HepG2 (cell line): ENCODE measurements around the gene SPDYE16. TPM values are rescaled to one million over a fixed set of nuclear protein-coding genes. Genes with fewer than 3 reads are reported as not detected.
"Not testable (repeated sequence)": the region's sequence is repeated elsewhere in the genome, so short reads cannot be mapped to it uniquely, and the experiment has no call there.

ENCODE experiments used
- ATAC-seq: fragments of 200-7000 bp; cut with Tn5 transposase; 3 replicates; pipeline ENCODE4 v1.9.1; 2020; ENCODE audit warnings: mild to moderate bottlenecking, moderate library complexity
- BruUV-seq: library from RNA; stranded (reverse); fragments of 400-500 nt; replicated peaks from 2 replicates; lab custom pipeline; 2021; lab: Mats Ljungman, UMichigan
- CTCF ChIA-PET: fragments of 300-600 bp; formaldehyde crosslinking; extraction: SDS; loops from one replicate; lab custom pipeline; 2021; ENCODE audit warnings: low total read pairs, inconsistent platforms, low intra/inter-chr PET ratio; lab: Yijun Ruan, JAX
- POLR2A ChIA-PET: fragments of 350-600 bp; sonication (Branson Sonifier 250); formaldehyde crosslinking; loops from one replicate; lab custom pipeline; 2020; ENCODE audit warnings: antibody characterized with exemption, inconsistent platforms; lab: Yijun Ruan, JAX
- DNase-seq: peaks from one replicate; pipeline ENCODE4 v3.0.0-alpha.2; 2015; ENCODE audit warnings: low spot score
- FAIRE-seq: peaks from 3 replicates; lab custom pipeline; 2011; peaks lifted over from hg19 to GRCh38; lab: Jason Lieb, UNC
- H2AFZ ChIP-seq: one replicate; pipeline ENCODE4 v1.6.1; 2011; ENCODE audit warnings: low read length, inconsistent platforms
- H3K27ac ChIP-seq: fragments of 300-600 bp; 3 replicates; pipeline ENCODE4 v1.8.0; 2011; ENCODE audit warnings: mixed run types, mild to moderate bottlenecking, mixed read lengths, low read length, inconsistent platforms; ENCODE audit not compliant: insufficient read depth; ENCODE audit errors: extremely low read length
- H3K27me3 ChIP-seq, 2 experiments: fragments of 200-600 bp in 1 of 2; 2 replicates in 1 of 2; 3 replicates in 1 of 2; pipeline versions ENCODE4 v1.6.0 to v1.8.0; 2011; ENCODE audit warnings: low read length in 2 of 2, mild to moderate bottlenecking in 2 of 2, moderate library complexity in 2 of 2, inconsistent platforms in 1 of 2; ENCODE audit not compliant: insufficient read depth in 2 of 2, control insufficient read depth in 1 of 2
- H3K36me3 ChIP-seq, 2 experiments: fragments of 200-600 bp in 1 of 2; replicated peaks in 1 of 2; 2 replicates in 1 of 2; 3 replicates in 1 of 2; pipeline versions ENCODE4 v1.5.1 to v1.8.0; 2011; ENCODE audit warnings: low read length in 2 of 2, inconsistent platforms in 1 of 2; ENCODE audit not compliant: insufficient read depth in 2 of 2, control insufficient read depth in 1 of 2
- H3K4me1 ChIP-seq: 2 replicates; pipeline ENCODE4 v1.5.1; 2012; ENCODE audit warnings: low read length, inconsistent platforms; ENCODE audit not compliant: insufficient read depth
- H3K4me2 ChIP-seq: 2 replicates; pipeline ENCODE4 v1.6.0; 2011; ENCODE audit warnings: low read depth, low read length, inconsistent platforms
- H3K4me3 ChIP-seq, 3 experiments: fragments of 200-600 bp in 1 of 3; sonication (generic), shearing (Covaris generic) in 1 of 3; replicated peaks in 1 of 3; 2 replicates each; pipeline ENCODE4 v1.5.1; 2011 to 2016; ENCODE audit warnings: low read length in 3 of 3, inconsistent platforms in 2 of 3, low read depth in 2 of 3, mild to moderate bottlenecking in 2 of 3, control low read depth in 1 of 3, mixed read lengths in 1 of 3; ENCODE audit not compliant: insufficient read depth in 1 of 3
- H3K79me2 ChIP-seq: one replicate; pipeline ENCODE4 v1.6.1; 2011; ENCODE audit warnings: low read length, inconsistent platforms; ENCODE audit not compliant: insufficient read depth
- H3K9ac ChIP-seq: 2 replicates; pipeline ENCODE4 v1.6.0; 2011; ENCODE audit warnings: mild to moderate bottlenecking, low read depth, low read length, inconsistent platforms; ENCODE audit not compliant: insufficient read depth
- H3K9me3 ChIP-seq: 2 replicates; pipeline ENCODE4 v1.5.1; 2012; ENCODE audit warnings: mild to moderate bottlenecking, low read length
- H4K20me1 ChIP-seq: 2 replicates; pipeline ENCODE4 v1.6.0; 2011; ENCODE audit warnings: inconsistent platforms, mild to moderate bottlenecking, low read length, moderate library complexity; ENCODE audit not compliant: insufficient read depth
- CSRNP1 ChIP-seq: sonication (generic); formaldehyde crosslinking; IDR thresholded peaks from 2 replicates; pipeline ENCODE4 v1.8.1; 2023; ENCODE audit warnings: mild to moderate bottlenecking, missing genetic modification reagents
- PPARG ChIP-seq: conservative IDR thresholded peaks from 2 replicates; pipeline ENCODE4 v1.6.1; 2016; ENCODE audit warnings: missing biosample characterization, missing genetic modification reagents
- SMYD3 ChIP-seq: sonication (generic); formaldehyde crosslinking; IDR thresholded peaks from 2 replicates; pipeline ENCODE4 v1.8.1; 2023; ENCODE audit warnings: mild to moderate bottlenecking, missing genetic modification reagents
- ZSCAN31 ChIP-seq: sonication (generic); formaldehyde crosslinking; IDR thresholded peaks from 2 replicates; pipeline ENCODE4 v1.5.0; 2020; ENCODE audit warnings: low read depth, mild to moderate bottlenecking, missing genetic modification reagents
- WGBS: methylation state at CpG from one replicate; pipeline ENCODE4 v1.1.6; 2017; ENCODE audit warnings: low lambda C conversion rate; 5-methylcytosine and 5-hydroxymethylcytosine counted together
- in situ Hi-C: cut with HindIII; loops from 2 replicates; pipeline ENCODE4 v1.10.0; 2017; ENCODE audit warnings: low pct_unique_long_range_greater_than_20kb; ENCODE audit not compliant: extremely low pct_ligation_motif_present
- intact Hi-C: fragments of 100-400 bp; cut with micrococcal nuclease; formaldehyde crosslinking; loops from one replicate; pipeline ENCODE4 v1.10.0; 2022; ENCODE audit not compliant: unreplicated experiment
- polyA plus RNA-seq, 8 experiments: library from polyadenylated mRNA; depleted of rRNA in 3 of 8; stranded (reverse) in 7 of 8; unstranded in 1 of 8; fragments of >200 nt; fragmentation: Illumina TruSeq in 4 of 8; extraction: Trizol in 4 of 8; gene quantifications; 2 replicates each; pipeline versions ENCODE4 v1.2.1 to v1.2.3, GENCODE V29; 2011 to 2016; ENCODE audit warnings: low read depth in 4 of 8, missing spikeins in 1 of 8, mixed read lengths in 1 of 8; ENCODE audit not compliant: insufficient read depth in 1 of 8
- total RNA-seq, 5 experiments: library from RNA; depleted of rRNA; stranded (reverse); fragments of >200 nt; fragmentation: Illumina TruSeq; extraction: Trizol; gene quantifications; 2 replicates each; pipeline ENCODE4 v1.2.3, GENCODE V29; 2016; ENCODE audit warnings: low read depth in 1 of 5
- TF ChIP-seq, protein P1 (sequence below): sonication (generic); formaldehyde crosslinking; IDR thresholded peaks from 2 replicates; pipeline ENCODE4 v1.8.1; 2022; ENCODE audit warnings: mild to moderate bottlenecking, missing genetic modification reagents
- TF ChIP-seq, protein P2 (sequence below): sonication (generic); formaldehyde crosslinking; IDR thresholded peaks from 2 replicates; pipeline ENCODE4 v1.4.0; 2020; ENCODE audit warnings: missing genetic modification reagents

SPDYE16 gene
- total and polyA plus RNA-seq, 2 of the 13 experiments (the other 11 are each of a cell fraction or from before 2014, with no cell fraction given), result 0.11 TPM; not detected in 1

- peak; percentile 93 for TF ChIP-seq CSRNP1
- TF ChIP-seq SMYD3 (CRISPR knock-in tag), result 0 out of 2 replicates have a peak, but pooled peaks have one; percentile 58
- peak; percentile 36; the same call in 1 of the 2 replicates for TF ChIP-seq ZSCAN31 (CRISPR knock-in tag)
- peak; percentile 60; the same call in 1 of the 2 replicates for TF ChIP-seq PPARG (CRISPR knock-in tag)
- TF ChIP-seq, protein P1, sequence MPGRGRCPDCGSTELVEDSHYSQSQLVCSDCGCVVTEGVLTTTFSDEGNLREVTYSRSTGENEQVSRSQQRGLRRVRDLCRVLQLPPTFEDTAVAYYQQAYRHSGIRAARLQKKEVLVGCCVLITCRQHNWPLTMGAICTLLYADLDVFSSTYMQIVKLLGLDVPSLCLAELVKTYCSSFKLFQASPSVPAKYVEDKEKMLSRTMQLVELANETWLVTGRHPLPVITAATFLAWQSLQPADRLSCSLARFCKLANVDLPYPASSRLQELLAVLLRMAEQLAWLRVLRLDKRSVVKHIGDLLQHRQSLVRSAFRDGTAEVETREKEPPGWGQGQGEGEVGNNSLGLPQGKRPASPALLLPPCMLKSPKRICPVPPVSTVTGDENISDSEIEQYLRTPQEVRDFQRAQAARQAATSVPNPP, result peak; percentile 46; the same call in 1 of the 2 replicates
- TF ChIP-seq, protein P2, sequence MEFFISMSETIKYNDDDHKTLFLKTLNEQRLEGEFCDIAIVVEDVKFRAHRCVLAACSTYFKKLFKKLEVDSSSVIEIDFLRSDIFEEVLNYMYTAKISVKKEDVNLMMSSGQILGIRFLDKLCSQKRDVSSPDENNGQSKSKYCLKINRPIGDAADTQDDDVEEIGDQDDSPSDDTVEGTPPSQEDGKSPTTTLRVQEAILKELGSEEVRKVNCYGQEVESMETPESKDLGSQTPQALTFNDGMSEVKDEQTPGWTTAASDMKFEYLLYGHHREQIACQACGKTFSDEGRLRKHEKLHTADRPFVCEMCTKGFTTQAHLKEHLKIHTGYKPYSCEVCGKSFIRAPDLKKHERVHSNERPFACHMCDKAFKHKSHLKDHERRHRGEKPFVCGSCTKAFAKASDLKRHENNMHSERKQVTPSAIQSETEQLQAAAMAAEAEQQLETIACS (CRISPR knock-in tag), result peak; percentile 97
These were observed 6.1 kb upstream of the SPDYE16 start (continued) for GRCh38 chr7:76549025-76549854.

DNA sequence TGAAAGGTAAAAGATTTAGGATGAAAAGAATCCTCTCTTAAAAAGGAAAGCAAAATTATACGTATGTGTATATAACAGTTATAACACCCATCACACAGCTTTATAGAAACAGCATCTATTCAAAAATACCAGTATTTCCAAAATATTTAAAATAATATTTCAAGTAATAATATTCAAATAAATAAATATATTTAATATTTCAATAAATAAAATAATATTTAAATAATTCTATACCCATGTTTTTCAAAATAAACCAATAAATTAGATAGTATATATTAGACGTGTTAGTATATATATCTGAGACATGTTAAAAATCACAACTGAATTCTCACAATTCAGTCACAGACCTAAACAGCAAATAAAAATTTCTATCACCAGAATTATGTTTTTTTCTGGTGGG, 11.5 kb downstream of the SPDYE16 start:
- H3K4me1 ChIP-seq, H3K27me3 ChIP-seq, DNase-seq, ATAC-seq, POLR2A ChIA-PET, intact Hi-C loops, H3K27ac ChIP-seq, H4K20me1 ChIP-seq, BruUV-seq, H3K4me2 ChIP-seq, FAIRE-seq, H3K4me3 ChIP-seq, in situ Hi-C loops, CTCF ChIA-PET, H3K79me2 ChIP-seq, H2AFZ ChIP-seq, H3K9ac ChIP-seq, H3K36me3 ChIP-seq, H3K9me3 ChIP-seq: not testable (repeated sequence)
- WGBS, result 62% methylated on average over 2 of the region's 2 CpGs
